GM12891 (cell line): ENCODE measurements around the gene NACC1.
A peak's percentile ranks its signal among the peaks of the same experiment; 100 is the strongest.

Experiments
- PAX5 ChIP-seq: IDR thresholded peaks from 2 replicates; pipeline ENCODE4 v1.6.1; 2011; ENCODE audit warnings: low read length, moderate library complexity, mild to moderate bottlenecking; ENCODE audit not compliant: insufficient read depth, severe bottlenecking
- POLR2A ChIP-seq: IDR thresholded peaks from 2 replicates; pipeline ENCODE4 v1.6.1; 2011; ENCODE audit warnings: low read depth, low read length, control low read depth
- POLR2AphosphoS5 ChIP-seq: IDR thresholded peaks from 2 replicates; pipeline ENCODE4 v1.6.1; 2011; ENCODE audit warnings: low read depth, low read length, control low read depth
- POU2F2 ChIP-seq: IDR thresholded peaks from 2 replicates; pipeline ENCODE4 v1.6.1; 2011; ENCODE audit warnings: low read depth, mild to moderate bottlenecking, control low read depth, low read length, moderate library complexity
- TAF1 ChIP-seq: IDR thresholded peaks from 2 replicates; pipeline ENCODE4 v1.6.1; 2011; ENCODE audit warnings: low read depth, low read length, control low read depth

- TF ChIP-seq POLR2A (no peak), POLR2AphosphoS5 (0 out of 2 replicates have a peak, but pooled peaks have one; percentile 8), PAX5 (no peak), TAF1 (no peak), POU2F2 (no peak)
Measured at GRCh38 chr19:13122275-13122878, 4.3 kb downstream of the NACC1 start.
